Measurements from ENCODE around the gene PLAU. TPM values are rescaled to one million over a fixed set of nuclear protein-coding genes. Genes with fewer than 3 reads are reported as not detected.

Gene PLAU
- total and polyA plus RNA-seq, 9 of the 15 experiments (the other 6 are each of a cell fraction or from before 2014, with no cell fraction given) = 2.1 to 16.9 (median 3.3) TPM

GRCh38 chr10:73874267-73875138 is 36.4 kb upstream of the PLAU start, which contains the start of gene CAMK2G (continued):
- TF ChIP-seq, protein P1, sequence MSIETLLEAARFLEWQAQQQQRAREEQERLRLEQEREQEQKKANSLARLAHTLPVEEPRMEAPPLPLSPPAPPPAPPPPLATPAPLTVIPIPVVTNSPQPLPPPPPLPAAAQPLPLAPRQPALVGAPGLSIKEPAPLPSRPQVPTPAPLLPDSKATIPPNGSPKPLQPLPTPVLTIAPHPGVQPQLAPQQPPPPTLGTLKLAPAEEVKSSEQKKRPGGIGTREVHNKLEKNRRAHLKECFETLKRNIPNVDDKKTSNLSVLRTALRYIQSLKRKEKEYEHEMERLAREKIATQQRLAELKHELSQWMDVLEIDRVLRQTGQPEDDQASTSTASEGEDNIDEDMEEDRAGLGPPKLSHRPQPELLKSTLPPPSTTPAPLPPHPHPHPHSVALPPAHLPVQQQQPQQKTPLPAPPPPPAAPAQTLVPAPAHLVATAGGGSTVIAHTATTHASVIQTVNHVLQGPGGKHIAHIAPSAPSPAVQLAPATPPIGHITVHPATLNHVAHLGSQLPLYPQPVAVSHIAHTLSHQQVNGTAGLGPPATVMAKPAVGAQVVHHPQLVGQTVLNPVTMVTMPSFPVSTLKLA (conservative IDR thresholded peaks at IDR 0.05) = peak in 1 of 2 experiments; percentile 66; a peak in 3 of 4 replicates
- TF ChIP-seq ZBTB33 (CRISPR knock-in tag; IDR thresholded peaks at IDR 0.05) (peak; percentile 61; the same call in 1 of the 2 replicates), ETS2 (tag; IDR thresholded peaks at IDR 0.05; ENCODE audit: borderline replicate concordance, poor library complexity, severe bottlenecking) (no peak), SP1 (CRISPR knock-in tag; IDR thresholded peaks at IDR 0.05) (peak; percentile 69), ZBTB40 (IDR thresholded peaks at IDR 0.05) (no peak), ZBTB40 (CRISPR knock-in tag; IDR thresholded peaks at IDR 0.05) (no peak), JUND (IDR thresholded peaks at IDR 0.05; ENCODE audit: borderline replicate concordance, low read depth, low read length) (0 out of 2 replicates have a peak, but pooled peaks have one; percentile 35), JUND (tag; IDR thresholded peaks at IDR 0.05; ENCODE audit: borderline replicate concordance, low read depth, low read length) (no peak), RB1 (IDR thresholded peaks at IDR 0.05; ENCODE audit: low read depth) (peak; percentile 77), MYC (IDR thresholded peaks at IDR 0.05; ENCODE audit: low read depth, low read length) (peak; percentile 45), MYC (CRISPR knock-in tag; IDR thresholded peaks at IDR 0.05; ENCODE audit: borderline replicate concordance, low read depth) (peak; percentile 70; the same call in 1 of the 2 replicates)
- TF ChIP-seq, protein P2, sequence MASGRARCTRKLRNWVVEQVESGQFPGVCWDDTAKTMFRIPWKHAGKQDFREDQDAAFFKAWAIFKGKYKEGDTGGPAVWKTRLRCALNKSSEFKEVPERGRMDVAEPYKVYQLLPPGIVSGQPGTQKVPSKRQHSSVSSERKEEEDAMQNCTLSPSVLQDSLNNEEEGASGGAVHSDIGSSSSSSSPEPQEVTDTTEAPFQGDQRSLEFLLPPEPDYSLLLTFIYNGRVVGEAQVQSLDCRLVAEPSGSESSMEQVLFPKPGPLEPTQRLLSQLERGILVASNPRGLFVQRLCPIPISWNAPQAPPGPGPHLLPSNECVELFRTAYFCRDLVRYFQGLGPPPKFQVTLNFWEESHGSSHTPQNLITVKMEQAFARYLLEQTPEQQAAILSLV (tag; IDR thresholded peaks at IDR 0.05) = peak; percentile 67; the same call in 1 of the 2 replicates

Measured in K562 (cell line).